GM18507 (cell line): ENCODE measurements around the gene PLXNB1.
A peak's percentile ranks its signal among the peaks of the same experiment; 100 is the strongest.
"Not testable (repeated sequence)": the region's sequence is repeated elsewhere in the genome, so short reads cannot be mapped to it uniquely, and the experiment has no call there.

Experiments used
- DNase-seq: peaks from one replicate; pipeline ENCODE4 v3.0.0; 2011; ENCODE audit warnings: low read depth; ENCODE audit not compliant: insufficient read length; ENCODE audit errors: extremely low spot score
- FAIRE-seq: peaks from 2 replicates; lab custom pipeline; 2011; peaks lifted over from hg19 to GRCh38; lab: Jason Lieb, UNC

The PLXNB1 gene

DNA sequence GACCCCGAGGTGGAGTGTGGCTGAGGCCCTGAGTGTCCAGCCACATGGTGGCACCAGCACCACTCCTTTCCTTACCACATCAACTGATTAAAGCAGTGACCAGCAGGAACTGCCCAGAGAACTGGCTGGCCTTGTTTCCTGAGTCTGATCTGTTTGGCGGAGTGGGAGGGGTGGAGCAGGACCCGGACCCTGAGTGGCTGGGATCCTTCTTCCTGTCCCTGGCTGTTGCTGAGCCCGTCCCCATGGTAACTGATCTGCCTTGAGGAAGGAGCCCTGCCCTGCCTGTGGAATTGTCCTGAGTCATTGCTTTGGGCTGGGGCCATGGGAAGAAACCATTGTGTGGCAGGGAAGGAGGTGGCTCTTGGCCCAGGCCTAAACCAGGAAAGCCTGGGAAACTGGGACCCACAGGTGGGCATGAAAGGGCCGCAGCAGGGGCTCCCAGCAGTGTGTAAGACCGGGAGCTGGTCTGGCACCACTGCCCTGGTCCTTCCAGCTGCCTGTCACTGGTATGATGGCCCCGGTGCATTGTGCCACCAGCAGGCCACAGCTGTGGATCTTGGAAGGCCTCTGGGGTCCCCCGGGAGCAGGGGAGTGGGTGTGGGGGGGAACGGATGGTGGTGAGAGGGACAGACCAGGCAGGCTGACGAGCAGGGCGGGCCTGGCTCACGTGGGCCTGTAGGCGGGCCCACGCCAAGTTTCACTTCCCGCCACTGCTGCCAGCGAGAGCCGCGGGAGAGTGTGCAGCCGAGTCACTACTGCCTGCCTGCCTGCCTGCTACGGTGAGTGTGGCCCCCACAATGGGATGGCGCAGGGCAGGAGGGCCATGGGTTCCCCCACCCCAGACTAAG, 35.9 kb upstream of the PLXNB1 start:
- DNase-seq = peak; percentile 89

DNA sequence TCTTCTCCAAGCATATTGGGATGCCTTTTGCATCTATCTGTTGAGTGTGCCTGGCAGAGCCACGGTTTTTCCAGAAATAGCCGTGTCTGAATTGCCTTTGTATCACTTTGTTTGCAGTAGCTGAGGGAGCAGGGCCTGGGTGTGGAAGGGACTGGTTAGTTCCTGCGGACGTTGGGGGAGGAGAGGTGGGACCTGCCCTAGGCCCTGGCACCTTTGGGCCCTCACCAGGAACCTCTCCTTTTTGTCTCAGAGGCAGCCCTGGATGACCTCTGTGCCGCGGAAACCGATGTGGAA, 35.3 kb upstream of the PLXNB1 start:
- no peak for DNase-seq
- FAIRE-seq = no peak

More for the DNA sequence above, 35.9 kb upstream of the PLXNB1 start:
- peak; percentile 84 for FAIRE-seq

DNA sequence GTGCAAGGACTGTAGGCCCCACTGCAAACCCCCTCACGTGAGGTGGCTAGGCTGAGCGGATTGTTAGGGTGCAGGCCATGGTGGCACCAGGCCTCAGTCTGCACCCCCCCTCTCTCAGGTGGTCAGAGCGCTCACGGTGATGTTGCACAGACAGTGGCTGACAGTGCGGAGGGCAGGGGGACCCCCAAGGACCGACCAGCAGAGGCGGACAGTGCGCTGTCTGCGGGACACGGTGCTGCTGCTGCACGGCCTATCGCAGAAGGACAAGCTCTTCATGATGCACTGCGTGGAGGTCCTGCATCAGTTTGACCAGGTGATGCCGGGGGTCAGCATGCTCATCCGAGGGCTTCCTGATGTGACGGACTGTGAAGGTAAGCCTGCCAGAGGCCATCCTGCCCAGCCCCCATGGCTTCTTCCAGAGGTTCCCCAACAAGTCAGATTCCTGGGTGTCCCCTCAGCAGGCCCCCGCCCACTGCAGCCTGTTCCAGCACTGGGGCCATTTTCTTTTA, 34.9 kb upstream of the PLXNB1 start:
- FAIRE-seq = no peak
- DNase-seq = no peak

DNA sequence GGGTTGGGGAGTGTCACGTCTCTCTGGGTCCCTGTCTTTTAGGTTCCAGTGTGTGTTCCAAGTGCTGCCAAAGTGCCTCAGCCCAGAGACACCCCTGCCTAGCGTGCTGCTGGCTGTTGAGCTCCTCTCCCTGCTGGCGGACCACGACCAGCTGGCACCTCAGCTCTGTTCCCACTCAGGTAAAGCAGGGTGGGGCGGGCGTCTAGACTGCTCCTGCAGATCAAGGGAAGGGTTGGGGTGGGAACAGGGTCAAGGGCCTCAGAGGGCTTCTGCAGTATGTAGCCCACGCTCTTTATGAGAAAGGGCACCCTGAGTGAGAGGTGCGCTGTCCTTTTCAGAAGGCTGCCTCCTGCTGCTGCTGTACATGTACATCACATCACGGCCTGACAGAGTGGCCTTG, 33.8 kb upstream of the PLXNB1 start:
- FAIRE-seq (no peak), DNase-seq (no peak)

DNA sequence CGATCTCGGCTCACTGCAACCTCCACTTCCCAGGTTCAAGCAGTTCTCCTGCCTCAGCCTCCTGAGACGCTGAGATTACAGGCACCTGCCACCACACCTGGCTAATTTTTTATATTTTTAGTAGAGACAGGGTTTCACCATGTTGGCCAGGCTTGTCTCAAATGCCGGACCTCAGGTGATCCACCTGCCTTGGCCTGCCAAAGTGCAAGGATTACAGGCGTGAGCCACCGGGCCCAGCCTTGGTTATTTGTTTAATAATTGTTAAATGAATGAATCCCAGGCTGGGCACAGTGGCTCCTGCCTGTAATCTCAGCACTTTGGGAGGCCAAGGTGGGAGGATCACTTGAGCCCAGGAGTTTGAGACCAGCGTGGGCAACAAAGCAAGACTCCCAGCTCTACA, 31.9 kb upstream of the PLXNB1 start:
- FAIRE-seq, DNase-seq: not testable (repeated sequence)

DNA sequence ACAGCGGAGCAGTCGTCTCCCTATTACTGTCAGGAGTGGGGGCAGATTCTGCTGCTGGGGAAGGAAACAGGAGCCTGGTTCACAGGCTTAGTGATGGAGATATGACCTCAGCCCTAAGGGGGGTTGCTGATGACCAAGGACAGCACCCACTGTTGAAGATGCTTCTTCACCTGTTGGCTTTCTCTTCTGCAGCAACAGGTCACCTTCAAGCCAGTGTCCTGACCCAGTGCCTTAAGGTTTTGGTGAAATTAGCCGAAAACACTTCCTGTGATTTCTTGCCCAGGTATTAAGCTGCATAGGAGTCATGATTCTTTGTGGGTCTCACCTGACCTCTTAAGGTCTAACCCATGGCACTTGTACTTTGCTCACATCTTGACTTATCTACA, 30.6 kb upstream of the PLXNB1 start:
- no peak for FAIRE-seq
- DNase-seq = no peak

DNA sequence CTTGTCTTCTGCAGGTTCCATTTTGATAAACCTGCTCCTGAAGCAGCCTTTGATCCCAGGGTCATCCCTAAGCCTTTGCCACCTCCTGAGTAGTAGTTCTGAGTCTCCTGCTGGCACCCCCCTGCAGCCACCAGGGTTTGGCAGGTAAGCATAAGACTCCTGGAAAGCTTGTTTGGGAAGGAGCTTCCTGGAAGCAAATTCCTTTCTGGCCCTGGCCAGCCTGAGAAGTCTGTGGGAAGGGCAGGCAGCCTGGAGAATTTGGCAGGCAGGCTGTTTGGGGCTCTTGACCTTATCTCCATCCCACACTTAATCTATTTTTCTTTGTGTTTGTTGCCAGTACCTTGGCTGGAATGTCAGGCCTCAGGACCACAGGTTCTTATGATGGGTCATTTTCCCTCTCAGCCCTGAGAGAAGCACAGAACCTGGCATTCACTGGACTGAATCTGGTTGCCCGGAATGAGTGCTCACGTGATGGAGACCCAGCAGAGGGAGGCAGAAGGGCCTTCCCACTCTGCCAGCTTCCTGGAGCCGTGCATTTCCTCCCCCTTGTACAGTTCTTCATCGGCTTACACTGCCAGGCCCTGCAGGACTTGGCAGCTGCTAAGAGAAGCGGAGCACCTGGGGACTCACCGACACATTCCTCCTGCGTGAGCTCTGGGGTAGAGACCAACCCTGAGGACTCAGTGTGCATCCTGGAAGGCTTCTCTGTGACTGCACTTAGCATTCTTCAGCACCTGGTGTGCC, 30.1 kb upstream of the PLXNB1 start:
- FAIRE-seq (no peak), DNase-seq (no peak)

DNA sequence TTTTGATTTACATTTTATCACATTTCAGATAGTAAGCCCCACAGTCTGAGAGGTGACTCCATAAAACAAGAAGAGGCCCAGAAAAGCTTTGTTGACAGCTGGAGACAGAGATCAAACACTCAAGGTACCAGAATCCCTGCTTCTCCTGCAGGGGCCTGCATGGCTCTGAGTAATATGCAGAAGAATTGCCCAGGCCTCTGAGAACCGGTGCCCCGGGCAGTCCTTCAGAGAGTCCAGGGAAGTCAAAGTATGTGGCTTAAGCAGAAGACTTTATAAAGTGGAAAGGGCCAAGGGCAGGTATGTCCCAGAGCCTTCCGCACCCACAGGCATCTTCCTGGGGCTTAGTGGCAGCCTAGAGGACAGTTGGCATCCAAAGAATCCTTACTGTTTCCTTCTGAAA, 29.4 kb upstream of the PLXNB1 start:
- no peak for FAIRE-seq

DNA sequence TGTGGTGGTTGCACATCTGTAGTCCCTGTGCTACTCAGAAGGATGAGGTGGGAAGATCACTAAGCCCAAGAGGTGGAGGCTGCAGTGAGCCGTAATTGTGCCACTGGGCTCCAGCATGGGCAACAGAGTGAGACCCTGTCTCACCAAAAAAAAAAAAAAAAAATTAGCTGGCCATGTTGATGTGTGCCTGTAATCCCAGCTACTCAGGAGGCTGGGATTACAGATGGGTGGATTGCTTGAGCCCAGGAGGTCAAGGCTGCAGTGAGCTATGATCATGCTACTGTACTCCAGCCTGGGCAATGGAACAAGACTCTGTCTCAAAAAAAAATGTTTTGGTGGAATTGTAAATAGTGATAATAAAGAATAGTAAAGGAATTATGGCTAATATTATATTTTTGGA, 26.6 kb upstream of the PLXNB1 start:
- FAIRE-seq = no peak
- no peak for DNase-seq

More for the DNA sequence above, 29.4 kb upstream of the PLXNB1 start:
- DNase-seq = no peak

DNA sequence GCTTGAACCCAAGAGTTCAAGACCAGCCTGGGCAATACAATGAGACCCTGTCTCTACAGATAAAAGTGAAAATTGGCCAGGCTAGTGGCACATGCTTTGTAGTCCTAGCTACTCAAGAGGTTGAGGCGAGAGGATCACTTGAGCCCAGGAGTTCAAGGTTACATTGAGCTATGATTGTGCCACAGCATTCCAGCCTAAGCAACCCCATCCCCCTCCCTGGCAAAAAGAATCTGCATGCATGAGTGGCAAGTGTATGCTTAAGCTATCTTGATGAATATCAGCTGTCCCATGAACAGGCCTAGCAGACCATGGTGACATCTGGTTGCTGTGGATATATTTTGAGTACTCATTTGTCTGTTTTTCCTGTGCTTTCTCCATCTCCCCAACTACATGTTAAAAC, 21.4 kb upstream of the PLXNB1 start:
- DNase-seq = no peak
- FAIRE-seq = no peak

DNA sequence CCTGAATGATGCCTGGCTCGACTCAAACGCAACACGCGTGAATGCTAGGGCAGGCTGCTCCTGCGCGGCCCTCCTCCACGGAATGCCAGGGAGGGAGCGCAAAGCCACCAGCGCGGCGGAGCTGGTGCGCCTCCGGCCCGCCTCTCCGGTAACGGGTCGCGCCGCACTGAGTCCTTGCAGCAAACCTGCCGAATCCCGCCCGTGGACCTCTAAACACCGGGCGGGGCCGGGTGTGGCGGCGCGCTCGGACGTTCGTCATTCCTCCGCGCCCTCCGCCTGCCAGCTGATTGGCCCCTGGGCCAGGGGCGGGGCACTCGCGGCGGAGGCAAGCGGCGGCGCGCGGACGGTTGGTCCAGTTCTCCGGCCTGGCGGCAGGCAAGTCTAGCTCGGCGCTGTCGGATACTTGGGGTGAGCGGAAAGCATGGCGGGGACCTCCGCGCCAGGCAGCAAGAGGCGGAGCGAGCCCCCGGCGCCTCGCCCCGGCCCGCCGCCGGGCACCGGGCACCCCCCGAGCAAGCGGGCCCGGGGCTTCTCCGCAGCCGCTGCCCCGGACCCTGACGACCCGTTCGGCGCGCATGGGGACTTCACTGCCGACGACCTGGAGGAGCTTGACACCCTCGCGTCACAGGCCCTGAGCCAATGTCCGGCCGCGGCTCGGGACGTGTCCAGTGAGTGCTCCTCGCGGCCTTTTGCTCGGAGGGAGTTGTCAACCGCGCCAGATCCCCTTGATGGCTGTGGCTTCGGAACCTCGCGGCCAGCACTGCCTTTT, 16.7 kb upstream of the PLXNB1 start, which contains the start of gene ATRIP:
ATRIP (plus strand) TSS at position 313 of the 769 bp plus-strand sequence; CDS start at position 422, 109 bp downstream.
- peak; percentile 86 for FAIRE-seq
- peak; percentile 89 for DNase-seq

DNA sequence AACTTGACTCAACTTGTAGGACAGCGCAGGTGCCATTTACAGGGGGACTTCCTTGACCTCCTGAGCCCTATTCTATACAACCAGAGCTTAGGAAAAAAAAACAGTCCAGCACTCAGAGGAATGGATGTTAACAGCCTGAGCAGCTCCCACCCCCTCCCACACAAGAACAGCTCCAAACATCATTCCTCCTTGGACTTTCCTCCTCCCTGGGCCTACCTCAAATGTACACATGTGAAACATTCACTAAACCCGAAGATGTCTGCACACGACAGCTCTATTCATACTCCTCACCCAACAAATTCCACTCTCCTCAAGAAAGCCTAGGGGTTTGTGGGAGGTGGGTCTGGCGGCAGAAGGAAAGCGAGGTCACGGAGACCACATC, 16.1 kb upstream of the PLXNB1 start:
- FAIRE-seq = no peak
- DNase-seq = no peak

DNA sequence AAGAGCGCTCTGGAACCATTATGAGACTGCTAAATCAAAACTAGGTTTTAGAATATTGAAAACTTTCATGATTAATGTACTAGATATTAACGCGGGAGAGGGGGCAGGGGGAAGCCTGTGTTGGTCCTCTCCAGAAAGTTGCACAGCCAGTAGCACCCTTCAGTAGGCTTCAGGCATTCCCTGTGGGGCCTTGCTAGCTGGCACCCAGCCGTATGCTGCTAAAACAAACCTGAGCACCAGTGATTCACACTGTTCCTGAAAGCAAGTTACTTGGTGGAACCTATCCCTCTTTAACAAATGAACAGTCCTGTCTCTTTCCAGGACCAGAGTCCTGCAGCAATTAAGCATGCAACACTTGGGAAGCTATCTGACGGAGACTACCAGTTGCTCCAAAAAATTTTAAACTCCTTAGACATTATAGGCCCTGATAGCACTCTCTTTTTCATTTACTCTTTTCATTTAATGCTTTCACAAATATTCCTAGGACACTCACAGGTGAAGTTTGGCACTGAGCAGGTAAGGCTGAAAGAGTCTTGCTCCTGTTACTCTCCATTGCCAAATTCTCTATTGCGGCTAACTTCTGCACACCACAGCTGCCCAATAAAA, 15.5 kb upstream of the PLXNB1 start:
- no peak for FAIRE-seq
- DNase-seq = no peak

DNA sequence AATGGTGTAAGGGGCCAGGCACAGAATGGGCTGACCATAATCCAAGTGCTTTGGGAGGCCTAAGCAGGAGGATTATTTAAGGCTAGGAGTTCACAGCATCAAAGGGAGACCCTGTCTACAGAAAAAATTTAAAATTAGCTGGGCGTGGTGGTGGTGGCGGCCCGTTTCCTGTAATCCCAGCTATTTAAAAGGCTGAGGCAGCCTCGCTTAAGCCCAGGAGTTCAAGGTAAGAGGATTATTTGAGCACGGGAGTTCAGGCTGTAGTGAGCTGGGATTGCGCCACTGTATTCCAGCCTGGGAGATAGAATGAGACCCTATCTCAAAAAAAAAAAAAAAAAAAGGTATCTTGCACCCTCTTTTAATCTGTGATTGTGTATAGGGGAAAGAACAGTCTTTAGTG, 12.1 kb upstream of the PLXNB1 start:
- no peak for FAIRE-seq
- DNase-seq = no peak

DNA sequence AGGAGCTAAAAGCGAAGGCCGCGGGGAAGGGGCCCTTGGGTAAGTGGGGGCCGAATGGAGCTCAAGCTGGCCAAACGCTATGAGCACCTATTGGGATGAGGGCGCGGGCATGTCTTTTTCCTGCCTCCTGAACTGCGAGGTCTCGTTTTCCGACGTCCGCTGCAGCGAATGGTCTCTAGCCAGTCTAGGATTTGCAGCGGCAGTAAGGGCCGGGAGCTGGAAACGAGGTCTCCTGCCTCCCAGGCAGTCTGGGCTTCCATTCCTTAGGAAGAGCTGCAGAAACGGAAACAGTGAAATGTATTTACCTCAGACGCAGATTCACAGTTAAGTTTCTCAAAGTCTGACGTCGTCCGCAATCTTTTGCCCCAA, 10.7 kb upstream of the PLXNB1 start:
- DNase-seq (no peak), FAIRE-seq (peak; percentile 39)

DNA sequence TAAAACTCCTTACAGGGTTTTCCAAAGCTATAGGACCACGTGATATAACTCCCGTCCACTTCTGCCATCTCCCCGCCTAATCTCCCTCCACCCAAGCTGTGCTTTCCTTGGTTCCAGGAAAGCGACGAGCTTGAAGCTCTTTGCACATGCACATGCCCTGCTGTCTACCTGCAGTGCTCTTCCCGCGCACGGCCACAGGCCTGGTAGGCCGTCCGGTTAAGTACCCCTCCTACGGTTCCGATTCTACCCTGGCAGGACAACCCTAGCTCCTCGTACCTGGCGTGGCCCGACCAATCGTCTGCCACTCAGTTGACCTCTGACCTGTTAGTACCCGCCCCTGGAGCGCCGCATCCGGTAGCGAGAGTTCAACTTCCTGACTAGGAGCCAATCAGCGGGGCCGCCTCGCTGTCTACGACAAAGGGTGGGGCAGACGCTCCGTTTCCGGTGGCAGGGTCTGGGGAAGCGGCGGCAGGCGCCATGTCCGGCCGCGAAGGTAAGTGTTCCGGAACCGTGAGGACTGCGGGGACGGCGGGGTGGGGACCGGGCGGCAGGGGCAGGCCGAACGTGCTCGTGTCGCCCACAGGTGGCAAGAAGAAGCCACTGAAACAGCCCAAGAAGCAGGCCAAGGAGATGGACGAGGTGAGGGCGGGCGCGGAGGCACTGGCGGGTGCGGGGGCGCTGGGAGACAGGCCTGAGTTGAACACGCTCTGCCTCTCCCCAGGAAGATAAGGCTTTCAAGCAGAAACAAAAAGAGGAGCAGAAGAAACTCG, 10.1 kb upstream of the PLXNB1 start, which contains the start of the genes CCDC51 and TMA7:
CCDC51 (minus strand) TSS at position 300 of the 770 bp plus-strand sequence. CDS start 4,991 bp downstream, outside the sequence.
TMA7 (plus strand) TSS at position 438 of the 770 bp plus-strand sequence; CDS start at position 478, 40 bp downstream.
- peak; percentile 99 for FAIRE-seq
- peak; percentile 99 for DNase-seq

DNA sequence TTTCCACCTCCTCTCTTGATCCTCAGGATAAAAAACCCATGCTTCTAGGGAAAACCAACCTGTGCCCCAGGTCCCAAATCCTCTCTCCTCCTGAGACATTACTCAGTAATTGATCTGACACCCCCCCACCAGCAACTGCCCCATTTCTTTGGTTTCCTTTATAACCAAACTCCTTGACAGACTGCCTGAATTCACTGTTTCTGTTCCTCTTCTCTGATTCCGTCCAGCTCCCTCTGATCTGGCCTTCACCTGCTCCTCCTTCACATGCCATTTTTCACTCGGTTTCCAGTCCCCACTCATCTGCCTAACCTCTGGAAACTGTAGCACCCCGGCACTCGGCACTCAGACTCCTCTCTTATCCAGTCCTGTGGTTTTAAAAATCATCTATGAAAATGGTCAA, 7.9 kb upstream of the PLXNB1 start:
- no peak for DNase-seq
- peak; percentile 26 for FAIRE-seq

DNA sequence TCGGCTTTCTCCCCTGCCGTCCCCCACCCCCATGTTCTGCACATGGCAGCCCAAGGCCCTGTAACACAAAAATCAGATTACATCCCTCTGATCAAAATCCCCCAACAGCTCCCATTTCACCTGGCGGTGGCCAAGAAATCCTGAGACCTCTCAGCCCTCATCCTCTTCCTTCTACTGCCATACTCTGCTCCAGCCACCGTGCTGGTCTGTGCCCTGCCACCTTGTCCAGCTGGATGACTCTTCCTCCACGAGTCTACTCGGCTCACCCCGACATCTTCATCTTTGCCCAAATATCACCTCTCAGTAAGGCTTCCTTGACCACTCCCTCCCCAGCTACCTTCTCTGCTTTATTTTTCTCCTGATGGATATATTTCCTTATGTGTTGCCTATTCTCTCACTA, 7.0 kb upstream of the PLXNB1 start:
- FAIRE-seq (no peak), DNase-seq (no peak)

DNA sequence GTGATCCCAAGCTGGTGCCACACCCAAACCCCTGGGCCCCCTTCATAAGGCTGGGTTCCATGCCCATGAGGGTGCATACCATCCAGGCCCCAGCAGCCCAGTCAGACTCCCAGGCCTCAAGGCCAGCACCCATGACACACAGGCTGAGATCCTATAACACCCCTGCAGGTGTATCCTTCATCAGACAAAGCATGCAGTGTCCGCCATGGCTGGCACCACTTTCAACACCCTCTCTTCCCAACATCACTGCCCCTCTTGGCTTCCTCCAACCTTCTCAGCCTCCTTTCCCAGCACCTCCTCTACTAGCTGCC, 6.5 kb upstream of the PLXNB1 start:
- FAIRE-seq = no peak
- no peak for DNase-seq
